Posterior cingulate gyrus (tissue), 11 donors: ENCODE data around the gene IL17RE.

Experiments
- DNase-seq, 10 donors: peaks; one replicate each; pipeline versions ENCODE4 v3.0.0 to v3.0.0-alpha.2; 2020 to 2021; ENCODE audit warnings: mixed read lengths in 3 of 10
- intact Hi-C: fragments of 100-400 bp; cut with DNase I; formaldehyde crosslinking; loops from one replicate; pipeline ENCODE4 v1.15.1; 2023

The IL17RE gene

DNA sequence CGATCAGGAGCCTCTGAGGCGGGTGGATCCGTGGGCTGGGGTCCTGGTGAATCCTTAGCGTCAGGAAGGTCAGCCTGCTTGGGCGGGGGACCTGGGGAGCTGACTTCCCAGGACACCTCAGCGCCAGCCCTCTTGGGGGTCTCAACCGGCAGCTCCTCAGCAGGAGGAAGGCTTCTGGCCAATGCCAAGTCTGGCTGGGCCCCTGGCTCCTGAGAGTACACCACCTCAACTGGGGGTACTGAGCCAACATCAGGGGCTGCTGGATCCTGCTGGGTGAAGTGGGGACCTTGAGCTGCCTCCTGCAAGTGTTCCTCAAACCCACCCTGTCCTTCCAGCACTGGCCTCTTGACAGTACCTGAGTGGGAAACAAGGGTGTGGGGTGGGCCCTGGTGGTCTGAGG lies 46.5 kb downstream of the IL17RE start:
- DNase-seq = peak in 2 of 10 donors; percentile 62 to 74
- intact Hi-C loops = no loop called here

DNA sequence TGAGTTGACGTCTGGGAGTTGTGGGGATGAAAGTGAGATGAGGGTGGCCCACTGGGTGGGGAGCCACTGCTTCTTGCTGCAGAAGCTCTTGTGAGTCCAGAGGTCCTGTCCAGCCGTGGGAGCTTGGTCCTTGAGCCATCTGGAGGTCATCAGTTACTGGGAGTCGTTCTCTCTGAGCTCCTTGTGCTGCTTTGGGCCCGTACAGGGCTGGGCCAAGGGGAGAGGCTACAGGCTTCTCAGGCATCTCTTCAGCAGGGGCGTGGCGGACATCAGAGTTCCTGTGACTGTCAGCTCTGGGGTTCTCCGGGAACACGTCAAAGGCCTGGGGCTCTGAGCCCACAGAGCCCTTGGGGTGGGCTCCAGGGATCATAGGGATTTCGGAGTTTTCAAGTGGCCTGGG lies 47.0 kb downstream of the IL17RE start:
- intact Hi-C loops = no loop called here

DNA sequence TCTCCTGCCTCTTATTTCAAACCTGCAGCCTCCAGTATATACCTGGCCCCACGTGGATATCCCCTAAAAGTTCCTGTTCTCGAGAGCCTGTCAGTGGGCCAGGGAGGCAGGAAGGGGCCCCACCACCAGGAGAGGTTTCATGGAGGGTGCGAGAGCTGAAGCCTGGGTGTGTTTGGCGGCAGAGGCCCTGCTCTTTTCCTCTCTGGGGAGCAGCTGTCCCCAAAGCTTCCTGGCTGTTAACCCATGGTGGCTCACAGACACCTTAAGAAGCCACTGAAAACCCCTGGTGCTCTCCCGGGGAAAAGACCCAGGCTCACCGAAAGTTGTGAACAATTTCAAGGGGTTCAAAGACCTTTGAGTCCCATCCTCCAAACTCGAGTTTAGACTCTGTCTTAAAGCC lies 48.5 kb downstream of the IL17RE start:
- intact Hi-C loops = no loop called here
- DNase-seq = peak in 2 of 10 donors; percentile 68 to 74

More for the DNA sequence above, 47.0 kb downstream of the IL17RE start:
- peak in 1 of 10 donors; percentile 70 for DNase-seq

DNA sequence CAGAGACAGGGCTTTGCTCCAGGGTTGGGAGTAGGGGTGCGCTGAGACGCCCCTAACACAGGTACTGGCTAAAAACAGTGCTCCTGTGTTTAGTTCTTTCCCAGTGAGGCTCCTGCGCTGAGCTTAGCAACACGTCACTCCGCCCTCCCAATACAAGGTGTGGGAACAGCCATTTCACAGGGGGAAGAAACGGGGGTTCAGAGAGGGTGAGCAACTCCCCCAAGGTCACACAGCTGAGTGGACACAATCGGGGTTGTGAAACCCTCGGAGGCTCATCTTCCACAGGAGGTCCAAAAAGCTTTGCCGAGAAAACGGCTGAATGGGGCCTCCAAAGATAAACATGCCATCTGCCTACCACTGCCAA lies 48.9 kb downstream of the IL17RE start:
- intact Hi-C loops = no loop called here
- DNase-seq = peak in 2 of 10 donors; percentile 66 to 77

DNA sequence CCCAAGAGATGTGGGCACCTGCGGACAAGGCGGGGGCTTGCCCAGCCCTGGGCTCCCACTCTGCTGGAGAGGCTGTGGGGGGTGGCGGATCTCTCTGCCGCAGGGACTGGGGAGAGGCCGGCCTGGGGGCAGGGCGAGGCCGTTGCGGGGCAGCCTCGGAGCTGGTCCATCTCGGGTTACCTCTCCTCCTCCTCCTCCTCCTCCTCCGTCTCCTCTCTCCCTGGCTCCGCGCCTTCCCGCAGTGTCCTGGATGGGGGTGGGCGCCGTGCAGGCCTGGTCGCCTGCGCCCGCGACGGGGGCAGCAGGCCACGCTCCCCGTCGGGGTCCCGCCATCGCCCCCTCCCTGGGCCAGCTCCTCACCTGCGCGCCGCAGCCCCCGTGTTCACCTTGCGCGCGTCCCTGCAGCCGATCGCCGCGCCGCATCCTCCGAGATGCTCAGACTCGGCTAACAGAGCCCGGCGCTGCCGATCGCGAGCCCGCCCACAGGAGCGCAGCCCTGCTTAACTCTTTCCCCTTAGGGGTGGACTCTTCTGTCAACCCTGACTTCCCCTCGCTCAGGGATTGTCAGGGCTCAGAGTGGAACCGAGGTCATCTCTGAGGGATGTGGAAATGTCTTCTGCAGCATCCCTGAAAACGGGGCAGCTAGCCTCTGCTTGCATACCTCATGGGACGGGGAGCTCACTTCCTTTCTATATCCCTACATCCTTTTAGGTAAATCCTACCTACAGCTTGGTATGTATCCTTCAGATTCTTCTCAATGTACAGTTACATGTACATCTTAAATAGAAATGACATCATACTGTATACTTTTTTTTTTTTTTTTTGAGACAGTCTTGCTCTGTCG lies 49.5 kb downstream of the IL17RE start, which contains the start of gene PRRT3:
Gene PRRT3, minus strand, starts transcription at position 447 of the 844 bp plus-strand sequence. CDS start 2,293 bp downstream, outside the sequence.
- intact Hi-C loops = no loop called here
- peak in 7 of 10 donors; percentile 61 to 95 (median 70) for DNase-seq

DNA sequence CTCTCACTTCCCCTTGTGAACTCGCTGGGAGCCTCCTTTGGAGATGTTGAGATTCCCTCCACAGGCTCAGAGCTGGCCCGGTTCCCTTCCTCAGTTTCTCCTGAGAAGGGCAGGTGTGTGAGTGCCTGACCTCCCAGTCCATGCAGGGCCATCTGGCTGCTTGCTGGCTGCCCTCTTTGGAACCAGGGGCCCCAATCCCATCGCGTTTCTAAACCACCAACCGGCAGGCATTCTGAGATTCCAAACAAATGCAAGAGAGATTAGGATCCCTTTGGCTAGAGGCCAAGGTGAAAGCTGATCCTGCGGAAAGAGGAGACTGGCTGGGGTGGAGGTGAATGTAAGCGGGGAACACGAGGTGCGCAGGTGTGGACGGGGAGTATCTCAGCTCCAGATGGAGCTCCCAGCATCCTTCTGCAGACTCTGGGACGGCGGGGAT lies 52.4 kb downstream of the IL17RE start:
- intact Hi-C loops = no loop called here
- peak in 1 of 10 donors; percentile 67 for DNase-seq

DNA sequence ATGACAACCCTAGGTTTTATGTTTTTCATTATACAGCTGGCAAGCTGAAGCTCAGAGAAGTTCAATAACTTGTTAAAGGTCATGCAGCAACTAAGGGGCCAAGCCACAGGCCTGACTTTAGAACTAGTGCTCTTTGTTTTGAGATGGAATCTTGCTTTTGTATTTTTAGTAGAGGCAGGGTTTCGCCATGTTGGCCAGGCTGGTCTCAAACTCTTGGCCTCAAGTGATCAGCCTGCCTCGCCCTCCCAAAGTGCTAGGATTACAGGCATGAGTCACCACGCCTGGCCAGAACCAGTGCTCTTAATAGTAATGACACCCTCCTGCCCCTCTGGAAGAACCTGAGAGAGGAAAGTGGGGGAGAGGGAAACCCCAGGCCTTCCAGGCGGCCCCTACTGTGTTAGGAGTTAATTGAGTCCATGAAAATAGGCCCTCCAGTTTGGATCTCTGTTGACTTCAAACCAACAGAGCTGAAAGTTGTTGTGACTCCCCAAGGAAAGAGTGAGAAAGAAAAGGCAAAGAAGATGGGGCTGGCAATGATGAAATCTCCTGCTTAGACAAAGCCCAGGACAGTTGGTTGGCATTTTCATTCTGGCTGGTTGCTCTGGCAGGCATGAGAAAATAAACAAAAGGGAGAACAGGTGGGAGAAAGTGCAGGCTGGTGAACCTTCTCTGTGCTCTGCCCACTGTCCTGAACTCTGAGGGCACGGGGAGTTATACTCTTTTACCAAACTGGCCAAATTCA lies 53.1 kb downstream of the IL17RE start:
- no peak for DNase-seq

DNA sequence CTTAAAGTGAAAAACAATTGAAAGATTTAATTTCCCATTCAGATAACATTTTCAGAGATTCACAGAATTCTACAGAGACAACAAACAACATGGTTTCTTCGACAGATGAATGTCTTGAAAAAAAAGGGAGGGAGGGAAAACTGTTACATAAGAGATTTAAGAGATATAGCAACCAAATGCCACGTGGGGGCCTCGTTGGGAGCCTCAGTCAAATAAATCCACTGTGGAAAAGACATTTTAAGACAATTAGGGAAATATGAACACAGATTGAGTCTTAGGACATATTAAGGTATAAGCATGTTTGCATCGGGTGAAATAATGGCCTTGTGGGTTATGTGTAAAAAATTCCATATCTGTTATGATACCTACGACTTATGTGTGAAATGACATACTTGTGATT lies 54.6 kb downstream of the IL17RE start:
- peak in 1 of 10 donors; percentile 81 for DNase-seq
- intact Hi-C loops = no loop called here

More for the DNA sequence above, 53.1 kb downstream of the IL17RE start:
- intact Hi-C loops = no loop called here

DNA sequence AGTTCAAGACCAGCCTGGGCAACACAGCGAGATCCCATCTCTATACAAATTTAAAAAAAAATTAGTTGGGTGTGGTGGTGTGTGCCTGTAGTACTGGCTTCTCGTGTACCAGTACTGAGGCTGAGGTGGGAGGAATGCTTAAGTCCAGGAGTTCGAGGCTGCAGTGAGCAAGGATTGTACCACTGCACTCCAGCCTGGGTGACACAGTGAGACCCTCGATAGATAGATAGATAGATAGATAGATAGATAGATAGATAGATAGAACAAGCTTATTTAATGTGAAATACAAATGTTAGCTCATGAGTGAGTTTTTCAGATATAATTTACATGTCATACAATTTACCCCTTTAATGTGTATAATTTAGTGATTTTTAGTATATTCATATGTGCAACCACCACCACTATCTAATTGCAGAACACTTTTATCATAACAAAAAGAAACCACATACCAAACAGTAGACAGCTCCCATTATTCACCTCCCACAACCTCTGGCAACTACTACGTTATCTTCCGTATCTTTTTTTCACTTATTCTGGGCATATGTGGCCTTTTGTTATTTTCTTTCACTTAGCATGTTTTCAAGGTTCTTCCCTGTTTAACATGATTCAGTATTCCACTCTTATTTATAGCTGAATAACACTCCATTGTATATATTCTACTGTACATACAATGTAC lies 62.7 kb downstream of the IL17RE start:
- intact Hi-C loops = no loop called here
- peak in 1 of 10 donors; percentile 20 for DNase-seq
